Suprapubic skin (tissue), 4 donors: Measurements from ENCODE around the gene CAMKK1. TPM values are rescaled to one million over a fixed set of nuclear protein-coding genes. Genes with fewer than 3 reads are reported as not detected.

Experiments
- DNase-seq, 2 donors: peaks; one replicate each; pipeline ENCODE4 v3.0.0-alpha.2; 2019; ENCODE audit warnings: low spot score in 2 of 2
- H3K27ac ChIP-seq: fragments of 200-600 bp; sonication (generic); one replicate; pipeline ENCODE4 v1.5.1; 2019
- H3K27me3 ChIP-seq: fragments of 200-600 bp; sonication (generic); one replicate; pipeline ENCODE4 v1.5.1; 2019
- H3K36me3 ChIP-seq: fragments of 200-600 bp; sonication (generic); one replicate; pipeline ENCODE4 v1.5.1; 2019
- H3K4me1 ChIP-seq: fragments of 200-600 bp; sonication (generic); one replicate; pipeline ENCODE4 v1.5.1; 2019
- H3K4me3 ChIP-seq: fragments of 200-600 bp; sonication (generic); one replicate; pipeline ENCODE4 v1.5.1; 2019; ENCODE audit warnings: mild to moderate bottlenecking
- H3K9me3 ChIP-seq: fragments of 200-600 bp; sonication (generic); one replicate; pipeline ENCODE4 v1.5.1; 2019
- EP300 ChIP-seq: sonication (generic); formaldehyde crosslinking; IDR thresholded peaks from one replicate; pipeline ENCODE4 v1.6.1; 2017; ENCODE audit warnings: antibody characterized with exemption
- POLR2A ChIP-seq, 2 donors: fragments of 450-650 bp; IDR thresholded peaks; one replicate each; pipeline ENCODE4 v1.6.1; 2017; ENCODE audit warnings: antibody characterized with exemption in 2 of 2, mild to moderate bottlenecking in 2 of 2, moderate library complexity in 2 of 2
- POLR2AphosphoS5 ChIP-seq, 3 donors: sonication (generic); formaldehyde crosslinking; IDR thresholded peaks; one replicate each; pipeline ENCODE4 v1.6.1; 2017; ENCODE audit warnings: antibody characterized with exemption in 3 of 3
- WGBS: methylation state at CpG from one replicate; pipeline ENCODE4 v1.1.5; 2018; 5-methylcytosine and 5-hydroxymethylcytosine counted together
- total RNA-seq, 4 donors: library from RNA; depleted of rRNA; stranded (reverse); fragments of >200 nt; gene quantifications; one replicate each; pipeline ENCODE4 v1.1.0, GENCODE V29; 2016
- TF ChIP-seq, protein P1 (sequence below), 2 donors: fragments of 200-600 bp in 1 of 2; fragments of 450-650 bp in 1 of 2; sonication (generic) in 1 of 2; IDR thresholded peaks; one replicate each; pipeline ENCODE4 v1.5.1; 2016 to 2019; ENCODE audit warnings: antibody characterized with exemption in 2 of 2, mild to moderate bottlenecking in 1 of 2, moderate library complexity in 1 of 2

CAMKK1 gene
- total RNA-seq, 4 donors from 2014 or later = 10.8 to 17.3 (median 12.9) TPM

DNA sequence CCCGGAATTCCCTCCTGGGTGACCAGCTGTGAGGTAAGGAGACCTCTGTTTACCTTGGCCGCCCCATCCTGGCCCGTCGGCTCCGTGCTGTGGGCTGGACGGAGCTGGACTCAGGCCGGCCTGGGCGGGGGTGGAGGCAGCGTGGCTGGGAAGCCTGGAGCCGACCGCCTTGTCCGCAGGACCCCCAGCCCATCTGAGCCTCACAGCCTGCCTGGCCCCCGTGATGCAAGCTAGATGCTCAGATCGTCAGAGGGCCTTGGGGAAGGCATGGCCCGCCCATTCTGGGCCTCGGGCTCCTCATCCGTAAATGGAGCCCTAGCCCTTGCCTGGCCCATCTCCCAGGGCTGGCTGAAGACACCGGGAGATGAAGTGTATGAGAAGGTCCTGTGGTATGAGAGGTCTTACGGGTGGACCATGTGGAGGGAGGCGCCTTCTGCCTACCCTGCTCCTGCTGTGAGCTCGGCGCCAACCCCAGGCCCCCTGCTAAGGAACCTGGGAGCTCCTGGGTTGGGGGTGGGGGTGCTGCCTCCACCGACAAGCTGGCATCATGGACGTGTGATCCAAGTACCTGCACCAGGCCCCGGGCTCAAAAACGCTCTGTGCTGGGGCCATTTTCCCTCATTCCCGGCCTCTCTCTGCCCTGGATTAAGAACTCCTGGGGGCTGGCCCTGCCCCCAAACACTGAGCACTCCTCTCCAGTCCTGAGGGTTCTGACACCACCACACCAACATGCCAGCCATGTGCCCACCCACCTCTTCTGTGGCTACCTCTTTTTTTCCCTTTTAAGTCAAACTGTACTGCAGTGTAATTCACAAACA, 28.9 kb upstream of the CAMKK1 start:
- no peaks in the 10 kb centered on the region for H3K27me3 ChIP-seq
- no peak for TF ChIP-seq POLR2AphosphoS5 (IDR thresholded peaks at IDR 0.05)
- H3K27ac ChIP-seq = no peak overlapping the region
- H3K36me3 ChIP-seq = no peaks in the 10 kb centered on the region
- H3K4me3 ChIP-seq = no peak overlapping the region
- H3K9me3 ChIP-seq = no peaks in the 10 kb centered on the region
- 80% methylated on average over 13 of the region's 27 CpGs for WGBS
- DNase-seq = no peak
- peaks cover 7% of the 10 kb centered on the region for H3K4me1 ChIP-seq

DNA sequence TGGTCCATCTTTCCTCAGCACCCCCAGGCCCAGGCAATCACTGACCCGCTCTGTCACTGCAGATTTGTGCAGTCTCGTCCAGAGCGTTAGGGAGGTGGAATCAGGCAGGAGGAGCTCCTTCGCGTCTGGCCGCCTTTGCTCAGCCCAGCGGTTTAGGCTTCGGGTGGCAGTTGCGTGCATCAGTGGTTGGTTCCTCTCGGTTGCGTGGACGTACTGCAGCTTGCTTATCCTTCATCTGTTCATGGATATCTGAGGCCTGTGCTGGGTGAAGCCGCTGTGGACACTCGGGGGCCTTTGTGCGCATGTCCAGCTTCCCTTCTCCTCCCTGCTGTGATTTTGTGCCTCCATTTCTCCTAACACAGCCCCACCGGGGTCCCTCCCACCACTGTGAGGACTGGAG, 28.2 kb upstream of the CAMKK1 start:
- Histone ChIP-seq H3K27ac (no peak overlapping the region), H3K9me3 (no peaks in the 10 kb centered on the region), H3K27me3 (no peaks in the 10 kb centered on the region), H3K4me3 (no peak overlapping the region), H3K4me1 (peaks cover 14% of the 10 kb centered on the region), H3K36me3 (no peaks in the 10 kb centered on the region)
- peak in 1 of 2 donors; percentile 44 for DNase-seq
- WGBS = 85% methylated on average over 15 of the region's 16 CpGs
- TF ChIP-seq, protein P1, sequence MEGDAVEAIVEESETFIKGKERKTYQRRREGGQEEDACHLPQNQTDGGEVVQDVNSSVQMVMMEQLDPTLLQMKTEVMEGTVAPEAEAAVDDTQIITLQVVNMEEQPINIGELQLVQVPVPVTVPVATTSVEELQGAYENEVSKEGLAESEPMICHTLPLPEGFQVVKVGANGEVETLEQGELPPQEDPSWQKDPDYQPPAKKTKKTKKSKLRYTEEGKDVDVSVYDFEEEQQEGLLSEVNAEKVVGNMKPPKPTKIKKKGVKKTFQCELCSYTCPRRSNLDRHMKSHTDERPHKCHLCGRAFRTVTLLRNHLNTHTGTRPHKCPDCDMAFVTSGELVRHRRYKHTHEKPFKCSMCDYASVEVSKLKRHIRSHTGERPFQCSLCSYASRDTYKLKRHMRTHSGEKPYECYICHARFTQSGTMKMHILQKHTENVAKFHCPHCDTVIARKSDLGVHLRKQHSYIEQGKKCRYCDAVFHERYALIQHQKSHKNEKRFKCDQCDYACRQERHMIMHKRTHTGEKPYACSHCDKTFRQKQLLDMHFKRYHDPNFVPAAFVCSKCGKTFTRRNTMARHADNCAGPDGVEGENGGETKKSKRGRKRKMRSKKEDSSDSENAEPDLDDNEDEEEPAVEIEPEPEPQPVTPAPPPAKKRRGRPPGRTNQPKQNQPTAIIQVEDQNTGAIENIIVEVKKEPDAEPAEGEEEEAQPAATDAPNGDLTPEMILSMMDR (IDR thresholded peaks at IDR 0.05) = no peak
- no peak for TF ChIP-seq POLR2AphosphoS5 (IDR thresholded peaks at IDR 0.05)
- TF ChIP-seq EP300 = no peak
- no peak for TF ChIP-seq POLR2A (IDR thresholded peaks at IDR 0.05)

DNA sequence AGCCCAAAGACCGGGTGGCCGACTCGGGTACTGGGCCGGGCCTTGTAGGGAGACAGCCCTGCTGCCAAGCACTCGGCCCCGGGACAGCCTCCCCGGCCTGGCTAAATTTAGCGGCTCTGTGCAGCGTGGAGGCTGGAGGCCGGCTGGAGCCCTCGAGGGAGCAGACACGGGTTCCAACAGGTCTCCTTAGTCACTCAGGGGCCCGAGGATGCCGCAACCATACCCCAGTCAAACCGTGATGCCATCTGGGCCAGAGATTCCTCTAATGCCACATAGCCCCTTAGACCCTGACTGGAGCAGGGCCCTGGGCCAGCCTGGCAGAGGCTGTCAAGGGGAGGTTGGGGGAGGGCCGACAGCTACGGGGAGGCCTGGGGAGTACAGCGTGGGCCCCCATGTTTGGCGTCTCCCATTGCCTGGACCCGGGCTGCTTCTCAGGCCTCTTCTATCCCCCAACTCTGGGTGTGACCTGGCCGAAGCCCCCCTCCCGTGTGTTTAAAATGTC, 26.3 kb upstream of the CAMKK1 start:
- H3K36me3 ChIP-seq = no peaks in the 10 kb centered on the region
- TF ChIP-seq, protein P1 (IDR thresholded peaks at IDR 0.05) = no peak
- TF ChIP-seq EP300 = no peak
- no peak for TF ChIP-seq POLR2AphosphoS5 (IDR thresholded peaks at IDR 0.05)
- TF ChIP-seq POLR2A (IDR thresholded peaks at IDR 0.05) = no peak
- H3K27ac ChIP-seq = no peak overlapping the region
- no peak overlapping the region for H3K4me3 ChIP-seq
- WGBS = 91% methylated on average over 5 of the region's 22 CpGs
- peak in 1 of 2 donors; percentile 62 for DNase-seq
- H3K9me3 ChIP-seq = no peaks in the 10 kb centered on the region
- peaks cover 15% of the 10 kb centered on the region for H3K4me1 ChIP-seq
- no peaks in the 10 kb centered on the region for H3K27me3 ChIP-seq

DNA sequence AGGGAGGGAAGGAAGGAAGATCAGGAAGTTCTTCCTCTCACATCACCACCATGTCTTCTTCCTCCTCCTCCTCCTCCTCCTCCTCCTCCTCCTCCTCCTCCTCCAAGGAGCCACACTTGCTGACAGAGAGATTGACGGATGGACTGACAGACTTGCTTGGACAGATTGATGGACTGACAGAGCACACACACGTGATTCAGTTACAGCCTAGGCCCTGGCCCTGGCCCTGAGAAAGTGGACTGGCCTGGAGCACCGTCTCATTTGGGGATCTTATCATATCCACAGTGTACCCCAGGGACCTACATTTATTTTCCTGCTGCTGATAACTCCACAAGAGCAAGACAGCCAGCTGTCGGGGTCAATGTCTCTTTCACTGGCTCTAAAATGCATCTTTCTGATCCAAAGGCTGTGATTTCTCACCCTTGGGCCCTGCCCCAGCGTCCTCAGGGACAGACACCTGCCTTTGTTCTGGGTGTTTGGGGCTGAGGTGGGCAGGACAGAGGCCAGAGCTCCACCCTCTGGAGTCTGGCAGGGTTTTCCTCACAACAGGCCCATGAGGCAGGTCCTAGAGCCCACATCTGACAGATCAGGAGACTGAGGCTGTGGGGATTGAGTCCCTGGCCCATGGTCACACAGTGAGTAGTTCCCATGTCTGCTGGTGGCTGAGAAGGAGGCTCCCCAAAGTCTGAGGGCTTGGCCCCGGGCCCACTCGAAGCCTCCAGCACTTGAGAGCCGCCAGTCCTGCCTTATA, 25.7 kb upstream of the CAMKK1 start:
- H3K36me3 ChIP-seq = no peaks in the 10 kb centered on the region
- H3K27ac ChIP-seq = no peak overlapping the region
- H3K4me1 ChIP-seq = peaks cover 19% of the 10 kb centered on the region
- 68% methylated on average over 5 of the region's 8 CpGs for WGBS
- H3K9me3 ChIP-seq = no peaks in the 10 kb centered on the region
- H3K27me3 ChIP-seq = no peaks in the 10 kb centered on the region
- DNase-seq = no peak
- no peak overlapping the region for H3K4me3 ChIP-seq
- TF ChIP-seq, protein P1 (IDR thresholded peaks at IDR 0.05) = no peak
- TF ChIP-seq POLR2A (IDR thresholded peaks at IDR 0.05) = no peak
- TF ChIP-seq POLR2AphosphoS5 (IDR thresholded peaks at IDR 0.05) = no peak
- no peak for TF ChIP-seq EP300

DNA sequence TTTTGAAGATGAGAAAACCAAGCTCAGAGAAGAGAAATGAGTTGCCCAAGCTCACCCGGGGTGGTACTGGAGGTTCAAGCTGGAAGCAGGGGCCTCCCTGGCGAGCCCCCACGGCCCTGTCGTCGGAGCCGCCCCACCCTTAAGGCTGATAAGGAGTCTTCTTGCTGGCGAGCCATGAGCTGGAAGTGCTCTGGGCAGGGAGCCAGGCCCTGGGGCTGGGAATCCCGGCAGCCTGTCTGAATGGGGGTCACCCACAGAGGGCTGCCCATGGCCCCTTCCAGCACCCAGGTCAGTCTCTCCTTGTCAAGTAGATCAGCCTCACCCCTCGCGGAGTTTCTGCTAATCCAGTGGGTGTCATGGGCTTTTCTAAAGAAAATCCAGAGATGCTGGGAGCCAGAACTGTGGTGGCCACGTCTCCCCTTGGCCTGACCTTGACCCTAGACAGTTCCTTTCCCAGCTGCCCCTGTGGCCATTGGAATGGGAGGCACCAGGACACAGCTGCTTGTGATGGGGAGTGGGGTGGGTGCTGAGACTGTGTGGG, 24.6 kb upstream of the CAMKK1 start:
- Histone ChIP-seq H3K9me3 (no peaks in the 10 kb centered on the region), H3K27ac (no peak overlapping the region), H3K27me3 (no peaks in the 10 kb centered on the region), H3K36me3 (no peaks in the 10 kb centered on the region), H3K4me1 (peaks cover 21% of the 10 kb centered on the region), H3K4me3 (no peak overlapping the region)
- no CpG with 5 or more reads among the region's 11 CpGs for WGBS
- TF ChIP-seq, protein P1 (IDR thresholded peaks at IDR 0.05) = no peak
- TF ChIP-seq POLR2A (IDR thresholded peaks at IDR 0.05) = no peak
- no peak for TF ChIP-seq EP300
- no peak for DNase-seq
